IMR-90 (cell line): ENCODE measurements around the gene ADRA2B.

Source experiments
- BHLHE40 ChIP-seq: fragments of 150-350 bp; IDR thresholded peaks from 2 replicates; pipeline ENCODE4 v1.6.1; 2016; ENCODE audit warnings: mild to moderate bottlenecking, low read depth, low read length
- CEBPB ChIP-seq: IDR thresholded peaks from 2 replicates; pipeline ENCODE4 v1.6.1; 2012; ENCODE audit warnings: low read depth, low read length, improper control_type of control experiment
- CHD1 ChIP-seq: IDR thresholded peaks from 2 replicates; pipeline ENCODE4 v1.6.1; 2012; ENCODE audit warnings: low read depth, low read length, improper control_type of control experiment
- CTCF ChIP-seq: conservative IDR thresholded peaks from 2 replicates; pipeline ENCODE4 v1.5.1; 2012; ENCODE audit warnings: mild to moderate bottlenecking, low read depth, low read length, improper control_type of control experiment
- FOS ChIP-seq: fragments of 150-350 bp; IDR thresholded peaks from 2 replicates; pipeline ENCODE4 v1.6.1; 2016; ENCODE audit warnings: low read depth, low read length
- MAZ ChIP-seq: IDR thresholded peaks from 2 replicates; pipeline ENCODE4 v1.6.1; 2012; ENCODE audit warnings: low read depth, mild to moderate bottlenecking, low read length, improper control_type of control experiment, moderate library complexity, borderline replicate concordance
- MXI1 ChIP-seq: IDR thresholded peaks from 2 replicates; pipeline ENCODE4 v1.6.1; 2012; ENCODE audit warnings: low read depth, mild to moderate bottlenecking, low read length, moderate library complexity, borderline replicate concordance
- NFE2L2 ChIP-seq: fragments of 150-350 bp; IDR thresholded peaks from 2 replicates; pipeline ENCODE4 v1.6.1; 2016; ENCODE audit warnings: low read depth, mild to moderate bottlenecking, low read length
- POLR2A ChIP-seq: IDR thresholded peaks from 2 replicates; pipeline ENCODE4 v1.6.1; 2012; ENCODE audit warnings: mild to moderate bottlenecking, low read depth, low read length
- RAD21 ChIP-seq: IDR thresholded peaks from 2 replicates; pipeline ENCODE4 v1.6.1; 2012; ENCODE audit warnings: low read length, improper control_type of control experiment
- RCOR1 ChIP-seq: IDR thresholded peaks from 2 replicates; pipeline ENCODE4 v1.6.1; 2012; ENCODE audit warnings: mild to moderate bottlenecking, low read length, improper control_type of control experiment; ENCODE audit not compliant: insufficient replicate concordance
- SMC3 ChIP-seq: fragments of 150-350 bp; IDR thresholded peaks from 2 replicates; pipeline ENCODE4 v1.6.1; 2016; ENCODE audit warnings: low read depth, mild to moderate bottlenecking, antibody characterized with exemption, low read length, moderate library complexity

GRCh38 chr2:96108151-96108540 is 8.2 kb downstream of the ADRA2B start:
- TF ChIP-seq POLR2A (no peak), CHD1 (no peak), CTCF (no peak), MAZ (no peak), FOS (no peak), BHLHE40 (no peak), NFE2L2 (no peak), SMC3 (no peak), RCOR1 (no peak), CEBPB (no peak), RAD21 (no peak), MXI1 (no peak)
